Astrocyte (in vitro differentiated cells and primary cell): ENCODE results near the gene CHIC2.

Source experiments
- EZH2 ChIP-seq: IDR thresholded peaks from 2 replicates; pipeline ENCODE4 v1.6.1; 2012; ENCODE audit warnings: mild to moderate bottlenecking, low read length, inconsistent platforms; ENCODE audit not compliant: insufficient read depth
- TF ChIP-seq, protein P1 (sequence below): IDR thresholded peaks from 2 replicates; pipeline ENCODE4 v1.5.1; 2011; ENCODE audit warnings: low read depth, mild to moderate bottlenecking, inconsistent platforms, low read length, moderate library complexity; ENCODE audit not compliant: insufficient read depth

DNA sequence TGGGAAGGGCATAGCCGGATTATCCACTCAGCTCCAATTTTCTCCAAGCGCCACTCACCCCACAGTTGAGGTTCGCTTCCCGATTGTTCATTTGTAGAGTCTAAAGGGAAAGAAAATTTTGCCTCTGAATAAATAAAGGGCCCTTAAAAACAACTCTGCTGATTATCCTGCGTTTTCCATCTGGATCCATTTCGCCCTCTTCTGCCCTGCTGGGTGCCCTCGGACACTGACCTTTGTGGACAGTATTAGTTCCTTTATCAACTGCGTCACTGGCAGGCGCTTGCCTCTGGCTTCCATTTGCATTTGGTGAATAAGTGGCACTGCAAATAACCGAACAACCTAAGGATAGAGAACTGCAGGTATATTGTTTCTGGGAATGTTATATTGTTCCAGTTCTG, 45.6 kb upstream of the CHIC2 start:
- TF ChIP-seq, protein P1, sequence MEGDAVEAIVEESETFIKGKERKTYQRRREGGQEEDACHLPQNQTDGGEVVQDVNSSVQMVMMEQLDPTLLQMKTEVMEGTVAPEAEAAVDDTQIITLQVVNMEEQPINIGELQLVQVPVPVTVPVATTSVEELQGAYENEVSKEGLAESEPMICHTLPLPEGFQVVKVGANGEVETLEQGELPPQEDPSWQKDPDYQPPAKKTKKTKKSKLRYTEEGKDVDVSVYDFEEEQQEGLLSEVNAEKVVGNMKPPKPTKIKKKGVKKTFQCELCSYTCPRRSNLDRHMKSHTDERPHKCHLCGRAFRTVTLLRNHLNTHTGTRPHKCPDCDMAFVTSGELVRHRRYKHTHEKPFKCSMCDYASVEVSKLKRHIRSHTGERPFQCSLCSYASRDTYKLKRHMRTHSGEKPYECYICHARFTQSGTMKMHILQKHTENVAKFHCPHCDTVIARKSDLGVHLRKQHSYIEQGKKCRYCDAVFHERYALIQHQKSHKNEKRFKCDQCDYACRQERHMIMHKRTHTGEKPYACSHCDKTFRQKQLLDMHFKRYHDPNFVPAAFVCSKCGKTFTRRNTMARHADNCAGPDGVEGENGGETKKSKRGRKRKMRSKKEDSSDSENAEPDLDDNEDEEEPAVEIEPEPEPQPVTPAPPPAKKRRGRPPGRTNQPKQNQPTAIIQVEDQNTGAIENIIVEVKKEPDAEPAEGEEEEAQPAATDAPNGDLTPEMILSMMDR, result no peak
- TF ChIP-seq EZH2, result no peak
